HEK293 (cell line): ENCODE measurements around the gene OSBPL1A.

Experiments
- CTCF ChIA-PET: fragments of 350-600 bp; formaldehyde crosslinking; extraction: SDS; loops from one replicate; lab custom pipeline; 2021; ENCODE audit warnings: antibody characterized with exemption; lab: Yijun Ruan, JAX
- POLR2A ChIA-PET: fragments of 300-600 bp; formaldehyde crosslinking; extraction: SDS; loops from one replicate; lab custom pipeline; 2020; ENCODE audit warnings: antibody characterized with exemption, inconsistent platforms; lab: Yijun Ruan, JAX
- H3K27ac ChIP-seq: fragments of 200-500 bp; sonication (Bioruptor generic); 2 replicates; pipeline ENCODE4 v1.5.1; 2014; ENCODE audit warnings: low read depth, low read length, control low read depth, inconsistent platforms; ENCODE audit errors: extremely low read depth
- H3K36me3 ChIP-seq, 2 experiments: fragments of 200-500 bp in 1 of 2; sonication (Bioruptor generic) in 1 of 2; 1 replicate in 1 of 2; 2 replicates in 1 of 2; pipeline ENCODE4 v1.5.1; 2014 to 2017; ENCODE audit warnings: inconsistent platforms in 2 of 2, low read length in 2 of 2; ENCODE audit not compliant: control insufficient read depth in 2 of 2, insufficient read depth in 1 of 2
- H3K4me1 ChIP-seq: fragments of 200-500 bp; sonication (Bioruptor generic); 2 replicates; pipeline ENCODE4 v1.5.1; 2014; ENCODE audit warnings: mild to moderate bottlenecking, low read length, inconsistent platforms; ENCODE audit not compliant: control insufficient read depth, insufficient read depth
- H3K4me3 ChIP-seq: 2 replicates; pipeline ENCODE4 v1.5.1; 2011; ENCODE audit warnings: low read depth, mild to moderate bottlenecking, control low read depth, low read length, moderate library complexity
- H3K9me3 ChIP-seq: fragments of 200-500 bp; sonication (Bioruptor generic); 2 replicates; pipeline ENCODE4 v1.5.1; 2014; ENCODE audit warnings: low read depth, low read length, inconsistent platforms; ENCODE audit not compliant: control insufficient read depth, insufficient read depth
- ATF2 ChIP-seq: fragments of 450-650 bp; formaldehyde crosslinking; IDR thresholded peaks from 2 replicates; pipeline ENCODE4 v1.5.1; 2016; ENCODE audit warnings: missing biosample characterization, missing genetic modification characterization, low read depth
- FEZF1 ChIP-seq: fragments of 450-650 bp; formaldehyde crosslinking; IDR thresholded peaks from 2 replicates; pipeline ENCODE4 v1.5.1; 2016; ENCODE audit warnings: missing biosample characterization, missing genetic modification characterization
- MYNN ChIP-seq: fragments of 450-650 bp; formaldehyde crosslinking; IDR thresholded peaks from 2 replicates; pipeline ENCODE4 v1.5.1; 2016; ENCODE audit warnings: missing biosample characterization, missing genetic modification characterization, borderline replicate concordance
- RBAK ChIP-seq: fragments of 450-650 bp; formaldehyde crosslinking; IDR thresholded peaks from 2 replicates; pipeline ENCODE4 v1.5.1; 2016; ENCODE audit warnings: missing biosample characterization, missing genetic modification characterization
- ZBTB6 ChIP-seq: fragments of 450-650 bp; formaldehyde crosslinking; IDR thresholded peaks from 2 replicates; pipeline ENCODE4 v1.5.1; 2017; ENCODE audit warnings: missing biosample characterization, missing genetic modification characterization
- ZFP41 ChIP-seq: fragments of 450-650 bp; formaldehyde crosslinking; IDR thresholded peaks from 2 replicates; pipeline ENCODE4 v1.5.1; 2016; ENCODE audit warnings: missing biosample characterization, missing genetic modification characterization, borderline replicate concordance
- ZIC2 ChIP-seq: fragments of 450-650 bp; formaldehyde crosslinking; IDR thresholded peaks from 2 replicates; pipeline ENCODE4 v1.5.1; 2016; ENCODE audit warnings: missing biosample characterization, missing genetic modification characterization
- ZNF335 ChIP-seq: fragments of 450-650 bp; formaldehyde crosslinking; conservative IDR thresholded peaks from 2 replicates; pipeline ENCODE4 v1.5.1; 2016; ENCODE audit warnings: missing biosample characterization, missing genetic modification characterization
- ZNF677 ChIP-seq: fragments of 450-650 bp; IDR thresholded peaks from 2 replicates; pipeline ENCODE4 v1.5.0; 2018; ENCODE audit warnings: missing biosample characterization, mild to moderate bottlenecking, missing genetic modification characterization, moderate library complexity
- TF ChIP-seq, protein P1 (sequence below): fragments of 450-650 bp; formaldehyde crosslinking; conservative IDR thresholded peaks from 2 replicates; pipeline ENCODE4 v1.5.1; 2016; ENCODE audit warnings: low read depth, missing biosample characterization, missing genetic modification characterization
- TF ChIP-seq, protein P2 (sequence below): sonication (generic); formaldehyde crosslinking; IDR thresholded peaks from 2 replicates; pipeline ENCODE4 v1.8.1; 2022; ENCODE audit warnings: mild to moderate bottlenecking, moderate library complexity, missing genetic modification reagents
- TF ChIP-seq, protein P3 (sequence below): fragments of 450-650 bp; formaldehyde crosslinking; IDR thresholded peaks from 2 replicates; pipeline ENCODE4 v1.5.1; 2017; ENCODE audit warnings: missing biosample characterization, missing genetic modification characterization

The OSBPL1A gene

DNA sequence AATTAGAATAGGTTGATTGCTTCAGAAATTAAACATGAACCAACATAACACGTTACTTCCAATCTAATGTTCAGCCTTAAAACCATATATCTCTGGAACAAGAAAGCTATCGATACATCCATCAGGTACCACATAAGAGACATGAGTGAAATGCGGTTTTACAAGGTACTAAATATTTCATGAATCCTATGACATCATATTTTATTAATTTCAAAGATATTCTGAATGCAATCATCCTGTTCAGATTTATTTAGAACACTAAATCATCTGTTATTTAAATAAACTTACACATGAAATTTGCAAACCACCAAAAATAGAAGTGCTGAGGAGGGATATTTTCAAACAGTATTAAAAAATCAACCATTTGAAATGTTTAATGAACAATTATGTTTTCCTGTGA is 119.0 kb downstream of the OSBPL1A start:
- H3K9me3 ChIP-seq: no peaks in the 10 kb centered on the region
- CTCF ChIA-PET: interaction anchor here (0.6 kb wide), 1 partner anchor 7 kb away, joined by 3 read pairs; no protein-coding TSS in a partner anchor
- POLR2A ChIA-PET: no interaction called here
- no peak overlapping the region for H3K4me3 ChIP-seq
- H3K36me3 ChIP-seq: no peaks in the 10 kb centered on the region
- no peak overlapping the region for H3K27ac ChIP-seq
- TF ChIP-seq, protein P1, sequence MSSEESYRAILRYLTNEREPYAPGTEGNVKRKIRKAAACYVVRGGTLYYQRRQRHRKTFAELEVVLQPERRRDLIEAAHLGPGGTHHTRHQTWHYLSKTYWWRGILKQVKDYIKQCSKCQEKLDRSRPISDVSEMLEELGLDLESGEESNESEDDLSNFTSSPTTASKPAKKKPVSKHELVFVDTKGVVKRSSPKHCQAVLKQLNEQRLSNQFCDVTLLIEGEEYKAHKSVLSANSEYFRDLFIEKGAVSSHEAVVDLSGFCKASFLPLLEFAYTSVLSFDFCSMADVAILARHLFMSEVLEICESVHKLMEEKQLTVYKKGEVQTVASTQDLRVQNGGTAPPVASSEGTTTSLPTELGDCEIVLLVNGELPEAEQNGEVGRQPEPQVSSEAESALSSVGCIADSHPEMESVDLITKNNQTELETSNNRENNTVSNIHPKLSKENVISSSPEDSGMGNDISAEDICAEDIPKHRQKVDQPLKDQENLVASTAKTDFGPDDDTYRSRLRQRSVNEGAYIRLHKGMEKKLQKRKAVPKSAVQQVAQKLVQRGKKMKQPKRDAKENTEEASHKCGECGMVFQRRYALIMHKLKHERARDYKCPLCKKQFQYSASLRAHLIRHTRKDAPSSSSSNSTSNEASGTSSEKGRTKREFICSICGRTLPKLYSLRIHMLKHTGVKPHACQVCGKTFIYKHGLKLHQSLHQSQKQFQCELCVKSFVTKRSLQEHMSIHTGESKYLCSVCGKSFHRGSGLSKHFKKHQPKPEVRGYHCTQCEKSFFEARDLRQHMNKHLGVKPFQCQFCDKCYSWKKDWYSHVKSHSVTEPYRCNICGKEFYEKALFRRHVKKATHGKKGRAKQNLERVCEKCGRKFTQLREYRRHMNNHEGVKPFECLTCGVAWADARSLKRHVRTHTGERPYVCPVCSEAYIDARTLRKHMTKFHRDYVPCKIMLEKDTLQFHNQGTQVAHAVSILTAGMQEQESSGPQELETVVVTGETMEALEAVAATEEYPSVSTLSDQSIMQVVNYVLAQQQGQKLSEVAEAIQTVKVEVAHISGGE: no peak
- TF ChIP-seq ATF2 (tag by site-specific recombination): peak; percentile 55
- peaks cover 15% of the 10 kb centered on the region for H3K4me1 ChIP-seq

GRCh38 chr18:24277516-24278195 is 120.0 kb downstream of the OSBPL1A start:
- no peak overlapping the region for H3K4me3 ChIP-seq
- TF ChIP-seq RBAK (no peak), ZNF335 (tag by site-specific recombination) (peak; percentile 23)
- H3K4me1 ChIP-seq: peaks cover 15% of the 10 kb centered on the region
- no peaks in the 10 kb centered on the region for H3K36me3 ChIP-seq
- H3K9me3 ChIP-seq: no peaks in the 10 kb centered on the region
- H3K27ac ChIP-seq: no peak overlapping the region
- ChIA-PET POLR2A (no interaction called here), CTCF (interaction anchor here (0.6 to 1.3 kb wide), 3 partner anchors 8 to 211 kb away, joined by 3 to 4 read pairs (median 3); no protein-coding TSS in a partner anchor)

- Histone ChIP-seq H3K9me3 (no peaks in the 10 kb centered on the region), H3K4me3 (no peak overlapping the region), H3K27ac (no peak overlapping the region), H3K4me1 (peaks cover 19% of the 10 kb centered on the region), H3K36me3 (no peaks in the 10 kb centered on the region)
- TF ChIP-seq, protein P2, sequence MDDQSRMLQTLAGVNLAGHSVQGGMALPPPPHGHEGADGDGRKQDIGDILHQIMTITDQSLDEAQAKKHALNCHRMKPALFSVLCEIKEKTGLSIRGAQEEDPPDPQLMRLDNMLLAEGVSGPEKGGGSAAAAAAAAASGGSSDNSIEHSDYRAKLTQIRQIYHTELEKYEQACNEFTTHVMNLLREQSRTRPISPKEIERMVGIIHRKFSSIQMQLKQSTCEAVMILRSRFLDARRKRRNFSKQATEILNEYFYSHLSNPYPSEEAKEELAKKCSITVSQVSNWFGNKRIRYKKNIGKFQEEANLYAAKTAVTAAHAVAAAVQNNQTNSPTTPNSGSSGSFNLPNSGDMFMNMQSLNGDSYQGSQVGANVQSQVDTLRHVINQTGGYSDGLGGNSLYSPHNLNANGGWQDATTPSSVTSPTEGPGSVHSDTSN (CRISPR knock-in tag): no peak
- TF ChIP-seq MYNN (tag by site-specific recombination): no peak
- peak; percentile 55 for TF ChIP-seq ZNF335 (tag by site-specific recombination)
- TF ChIP-seq ZFP41 (tag by site-specific recombination): no peak
- peak; percentile 65 for TF ChIP-seq FEZF1 (tag by site-specific recombination)
- TF ChIP-seq ZBTB6: no peak
- TF ChIP-seq ZIC2 (tag by site-specific recombination): no peak
- no peak for TF ChIP-seq ZNF677 (tag by site-specific recombination)
- TF ChIP-seq, protein P3, sequence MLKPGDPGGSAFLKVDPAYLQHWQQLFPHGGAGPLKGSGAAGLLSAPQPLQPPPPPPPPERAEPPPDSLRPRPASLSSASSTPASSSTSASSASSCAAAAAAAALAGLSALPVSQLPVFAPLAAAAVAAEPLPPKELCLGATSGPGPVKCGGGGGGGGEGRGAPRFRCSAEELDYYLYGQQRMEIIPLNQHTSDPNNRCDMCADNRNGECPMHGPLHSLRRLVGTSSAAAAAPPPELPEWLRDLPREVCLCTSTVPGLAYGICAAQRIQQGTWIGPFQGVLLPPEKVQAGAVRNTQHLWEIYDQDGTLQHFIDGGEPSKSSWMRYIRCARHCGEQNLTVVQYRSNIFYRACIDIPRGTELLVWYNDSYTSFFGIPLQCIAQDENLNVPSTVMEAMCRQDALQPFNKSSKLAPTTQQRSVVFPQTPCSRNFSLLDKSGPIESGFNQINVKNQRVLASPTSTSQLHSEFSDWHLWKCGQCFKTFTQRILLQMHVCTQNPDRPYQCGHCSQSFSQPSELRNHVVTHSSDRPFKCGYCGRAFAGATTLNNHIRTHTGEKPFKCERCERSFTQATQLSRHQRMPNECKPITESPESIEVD (tag by site-specific recombination): peak; percentile 83
- CTCF ChIA-PET: interaction anchor here (1.3 kb wide), 1 partner anchor 212 kb away, joined by 4 read pairs; no protein-coding TSS in a partner anchor
- POLR2A ChIA-PET: interaction anchor here (0.7 kb wide), 1 partner anchor 234 kb away, joined by 5 read pairs; no protein-coding TSS in a partner anchor
Measured at GRCh38 chr18:24276994-24277393, 120.6 kb downstream of the OSBPL1A start.
